GM21576 (cell line): ENCODE data around the gene HBG2.
"Not testable (repeated sequence)": the region's sequence is repeated elsewhere in the genome, so short reads cannot be mapped to it uniquely, and the experiment has no call there.

Source experiments
- ATAC-seq: cut with Tn5 transposase; IDR thresholded peaks from one replicate; pipeline ENCODE4 v1.9.1; 2021; ENCODE audit warnings: mild to moderate bottlenecking, moderate library complexity; ENCODE audit not compliant: unreplicated experiment

Gene HBG2

GRCh38 chr11:5282628-5283027 lies 28.0 kb upstream of the HBG2 start:
- ATAC-seq = no peak

- no peak for ATAC-seq
Observed at GRCh38 chr11:5281596-5281995, 27.0 kb upstream of the HBG2 start.

GRCh38 chr11:5280582-5281102 lies 26.1 kb upstream of the HBG2 start:
- ATAC-seq = peak; percentile 90

GRCh38 chr11:5279471-5280090 lies 25.0 kb upstream of the HBG2 start:
- ATAC-seq = no peak

- ATAC-seq = peak; percentile 47
Observed at GRCh38 chr11:5277807-5278382, 23.3 kb upstream of the HBG2 start.

GRCh38 chr11:5276697-5277096 lies 22.1 kb upstream of the HBG2 start:
- no peak for ATAC-seq

GRCh38 chr11:5275369-5276110 lies 21.0 kb upstream of the HBG2 start:
- ATAC-seq = no peak

- no peak for ATAC-seq
Observed at GRCh38 chr11:5274395-5274794, 19.8 kb upstream of the HBG2 start.

- ATAC-seq = no peak
Observed at GRCh38 chr11:5272395-5273017, 17.9 kb upstream of the HBG2 start.

GRCh38 chr11:5269715-5270147 lies 15.2 kb upstream of the HBG2 start, which contains the start of gene HBE1:
HBE1 (minus strand) TSS chr11:5269945; CDS start chr11:5269890, 55 bp downstream.
- no peak for ATAC-seq

GRCh38 chr11:5267033-5267563 lies 12.5 kb upstream of the HBG2 start:
- no peak for ATAC-seq

- ATAC-seq = no peak
Observed at GRCh38 chr11:5266609-5267008, 12.0 kb upstream of the HBG2 start.

- no peak for ATAC-seq
Observed at GRCh38 chr11:5265832-5266231, 11.3 kb upstream of the HBG2 start.

- ATAC-seq = no peak
Observed at GRCh38 chr11:5258543-5259262, 4.1 kb upstream of the HBG2 start.

GRCh38 chr11:5257296-5257695 lies 2.7 kb upstream of the HBG2 start:
- ATAC-seq = no peak

- ATAC-seq = not testable (repeated sequence)
Observed at GRCh38 chr11:5254023-5254422, 558 bp downstream of the HBG2 start.

- not testable (repeated sequence) for ATAC-seq
Observed at GRCh38 chr11:5253440-5253839, 1.1 kb downstream of the HBG2 start.

- no peak for ATAC-seq
Observed at GRCh38 chr11:5252919-5253265, 1.7 kb downstream of the HBG2 start.

- ATAC-seq = no peak
Observed at GRCh38 chr11:5252192-5252918, 2.2 kb downstream of the HBG2 start.

- no peak for ATAC-seq
Observed at GRCh38 chr11:5251746-5252145, 2.8 kb downstream of the HBG2 start.
